Transverse colon (tissue), 4 donors: ENCODE measurements around the gene PMVK. TPM values are rescaled to one million over a fixed set of nuclear protein-coding genes. Genes with fewer than 3 reads are reported as not detected.

ENCODE experiments used
- DNase-seq: peaks from one replicate; pipeline ENCODE4 v3.0.0-alpha.2; 2019
- H3K27ac ChIP-seq, 4 donors: fragments of 200-600 bp; sonication (generic); 2 replicates each; pipeline ENCODE4 v1.5.1; 2016 to 2018; ENCODE audit warnings: inconsistent platforms in 4 of 4
- H3K27me3 ChIP-seq: fragments of 200-600 bp; sonication (generic); 2 replicates; pipeline ENCODE4 v1.5.1; 2017; ENCODE audit warnings: inconsistent platforms
- H3K36me3 ChIP-seq, 4 donors: fragments of 200-600 bp; sonication (generic); 2 replicates each; pipeline ENCODE4 v1.5.1; 2017 to 2019; ENCODE audit warnings: inconsistent platforms in 4 of 4
- H3K4me1 ChIP-seq, 4 donors: fragments of 200-600 bp; sonication (generic); 2 replicates each; pipeline ENCODE4 v1.5.1; 2017 to 2020; ENCODE audit warnings: inconsistent platforms in 4 of 4
- H3K4me3 ChIP-seq, 4 donors: fragments of 200-600 bp; sonication (generic); 1 replicate in 1 of 4; 2 replicates in 3 of 4; pipeline versions ENCODE4 v1.5.1 to v1.6.1; 2017 to 2019; ENCODE audit warnings: inconsistent platforms in 4 of 4
- H3K9me3 ChIP-seq, 2 donors: fragments of 200-600 bp; sonication (generic); 2 replicates each; pipeline ENCODE4 v1.5.1; 2017 to 2019; ENCODE audit warnings: inconsistent platforms in 2 of 2
- EP300 ChIP-seq: sonication (generic); formaldehyde crosslinking; IDR thresholded peaks from one replicate; pipeline ENCODE4 v1.6.1; 2017; ENCODE audit warnings: antibody characterized with exemption, low read depth
- POLR2A ChIP-seq: fragments of 450-650 bp; IDR thresholded peaks from one replicate; pipeline ENCODE4 v1.6.1; 2016; ENCODE audit warnings: antibody characterized with exemption, mild to moderate bottlenecking, moderate library complexity
- POLR2AphosphoS5 ChIP-seq, 3 donors: sonication (generic); formaldehyde crosslinking; IDR thresholded peaks; one replicate each; pipeline ENCODE4 v1.6.1; 2016; ENCODE audit warnings: antibody characterized with exemption in 3 of 3
- WGBS, 2 donors: methylation state at CpG; one replicate each; pipeline ENCODE4 v1.1.5; 2018; ENCODE audit warnings: low coverage in 1 of 2; 5-methylcytosine and 5-hydroxymethylcytosine counted together
- in situ Hi-C, 4 donors: fragments of 200-750 bp; cut with MboI; loops; one replicate each; pipeline versions ENCODE4 v1.15.0 to v1.15.1; 2017; ENCODE audit warnings: low sequenced_read_pairs in 3 of 4, low pct_ligation_motif_present in 1 of 4, low pct_unique_long_range_greater_than_20kb in 1 of 4
- intact Hi-C: fragments of 100-400 bp; cut with DNase I; formaldehyde crosslinking; loops from one replicate; pipeline ENCODE4 v1.15.1; 2023; ENCODE audit warnings: low total_unique reads
- total RNA-seq, 4 donors: library from RNA; depleted of rRNA; stranded (reverse); fragments of >200 nt; gene quantifications; one replicate each; pipeline ENCODE4 v1.1.0, GENCODE V29; 2016
- TF ChIP-seq, protein P1 (sequence below), 5 experiments: fragments of 200-600 bp in 3 of 5; fragments of 450-650 bp in 2 of 5; sonication (generic) in 3 of 5; IDR thresholded peaks; 1 replicate in 2 of 5; 2 replicates in 3 of 5; pipeline ENCODE4 v1.5.1; 2016 to 2017; ENCODE audit warnings: antibody characterized with exemption in 5 of 5, inconsistent platforms in 3 of 5, mild to moderate bottlenecking in 2 of 5, moderate library complexity in 1 of 5

PMVK gene
- total RNA-seq, 4 donors from 2014 or later, result 6.0 to 19.9 (median 13.1) TPM

- 0% methylated on average over 6 to 18 of the region's 18 CpGs for WGBS, 2 donors
- H3K27ac ChIP-seq, result peak within 1 kb of the TSS; percentile 84 to 94 (median 92)
- peak within 1 kb of the TSS; percentile 38 to 71 (median 65) for H3K4me3 ChIP-seq
- peaks cover 0 to 11% (median 0%) of the 10 kb centered on the region in 4 donors for H3K36me3 ChIP-seq
- no peaks in the 10 kb centered on the region for H3K9me3 ChIP-seq
- H3K27me3 ChIP-seq, result no peaks in the 10 kb centered on the region
- TF ChIP-seq, protein P1, sequence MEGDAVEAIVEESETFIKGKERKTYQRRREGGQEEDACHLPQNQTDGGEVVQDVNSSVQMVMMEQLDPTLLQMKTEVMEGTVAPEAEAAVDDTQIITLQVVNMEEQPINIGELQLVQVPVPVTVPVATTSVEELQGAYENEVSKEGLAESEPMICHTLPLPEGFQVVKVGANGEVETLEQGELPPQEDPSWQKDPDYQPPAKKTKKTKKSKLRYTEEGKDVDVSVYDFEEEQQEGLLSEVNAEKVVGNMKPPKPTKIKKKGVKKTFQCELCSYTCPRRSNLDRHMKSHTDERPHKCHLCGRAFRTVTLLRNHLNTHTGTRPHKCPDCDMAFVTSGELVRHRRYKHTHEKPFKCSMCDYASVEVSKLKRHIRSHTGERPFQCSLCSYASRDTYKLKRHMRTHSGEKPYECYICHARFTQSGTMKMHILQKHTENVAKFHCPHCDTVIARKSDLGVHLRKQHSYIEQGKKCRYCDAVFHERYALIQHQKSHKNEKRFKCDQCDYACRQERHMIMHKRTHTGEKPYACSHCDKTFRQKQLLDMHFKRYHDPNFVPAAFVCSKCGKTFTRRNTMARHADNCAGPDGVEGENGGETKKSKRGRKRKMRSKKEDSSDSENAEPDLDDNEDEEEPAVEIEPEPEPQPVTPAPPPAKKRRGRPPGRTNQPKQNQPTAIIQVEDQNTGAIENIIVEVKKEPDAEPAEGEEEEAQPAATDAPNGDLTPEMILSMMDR (IDR thresholded peaks at IDR 0.05), result peak in 1 of 5 experiments; percentile 3
- TF ChIP-seq POLR2AphosphoS5 (IDR thresholded peaks at IDR 0.05) (peak; percentile 62 to 78 (median 71)), POLR2A (peak; percentile 61), EP300 (no peak)
- in situ Hi-C loops, result loop anchor here in 3 of 4 donors (25.0 kb wide), 1 partner anchor 106 kb away; the partner anchor contains the start of genes ADAM15 (in 3 of the 3) and EFNA4 (in 3 of the 3)
- intact Hi-C loops, result no loop called here
- DNase-seq, result peak; percentile 86
- peaks cover 24 to 67% (median 48%) of the 10 kb centered on the region in 4 donors for H3K4me1 ChIP-seq
Measured at GRCh38 chr1:154955718-154956543, 19.4 kb upstream of the PMVK start, which contains the start of gene PBXIP1. Gene PBXIP1, minus strand, starts transcription at chr1:154956099. Its CDS starts 2,378 bp downstream, at chr1:154953721.

- intact Hi-C loops, result no loop called here
- DNase-seq, result peak; percentile 82
- H3K9me3 ChIP-seq, result no peaks in the 10 kb centered on the region
- H3K36me3 ChIP-seq, result peaks cover 0 to 11% (median 0%) of the 10 kb centered on the region in 4 donors
- H3K4me1 ChIP-seq, result peaks cover 24 to 60% (median 42%) of the 10 kb centered on the region in 4 donors
- in situ Hi-C loops, result loop anchor here in 3 of 4 donors (25.0 kb wide), 1 partner anchor 107 kb away; the partner anchor contains the start of genes ADAM15 (in 3 of the 3) and EFNA4 (in 3 of the 3)
- WGBS, 2 donors, result 0 to 6% methylated on average over 1 to 4 of the region's 4 CpGs
- peak overlapping the region; percentile 38 to 71 (median 65) for H3K4me3 ChIP-seq
- no peaks in the 10 kb centered on the region for H3K27me3 ChIP-seq
- peak overlapping the region; percentile 84 to 94 (median 92) for H3K27ac ChIP-seq
- TF ChIP-seq POLR2AphosphoS5 (IDR thresholded peaks at IDR 0.05), result peak in 1 of 3 donors; percentile 37
- no peak for TF ChIP-seq EP300
Measured at GRCh38 chr1:154955039-154955717, 18.7 kb upstream of the PMVK start.

- peaks cover 0 to 11% (median 0%) of the 10 kb centered on the region in 4 donors for H3K36me3 ChIP-seq
- DNase-seq, result no peak
- 73 to 78% methylated on average over 2 to 3 of the region's 3 CpGs for WGBS, 2 donors
- peaks cover 24 to 55% (median 41%) of the 10 kb centered on the region in 4 donors for H3K4me1 ChIP-seq
- in situ Hi-C loops (loop anchor here in 3 of 4 donors (25.0 kb wide), 1 partner anchor 108 kb away; the partner anchor contains the start of genes ADAM15 (in 3 of the 3) and EFNA4 (in 3 of the 3)), intact Hi-C loops (no loop called here)
- no peaks in the 10 kb centered on the region for H3K9me3 ChIP-seq
- H3K27me3 ChIP-seq, result no peaks in the 10 kb centered on the region
- H3K27ac ChIP-seq, result peak overlapping the region; percentile 84 to 94 (median 92)
- TF ChIP-seq, protein P1 (IDR thresholded peaks at IDR 0.05), result no peak
- no peak for TF ChIP-seq POLR2AphosphoS5 (IDR thresholded peaks at IDR 0.05)
- TF ChIP-seq EP300, result no peak
- TF ChIP-seq POLR2A, result no peak
- peak overlapping the region in 2 of 4 donors; percentile 65 to 71 for H3K4me3 ChIP-seq
Measured at GRCh38 chr1:154954541-154954940, 18.0 kb upstream of the PMVK start.

DNA sequence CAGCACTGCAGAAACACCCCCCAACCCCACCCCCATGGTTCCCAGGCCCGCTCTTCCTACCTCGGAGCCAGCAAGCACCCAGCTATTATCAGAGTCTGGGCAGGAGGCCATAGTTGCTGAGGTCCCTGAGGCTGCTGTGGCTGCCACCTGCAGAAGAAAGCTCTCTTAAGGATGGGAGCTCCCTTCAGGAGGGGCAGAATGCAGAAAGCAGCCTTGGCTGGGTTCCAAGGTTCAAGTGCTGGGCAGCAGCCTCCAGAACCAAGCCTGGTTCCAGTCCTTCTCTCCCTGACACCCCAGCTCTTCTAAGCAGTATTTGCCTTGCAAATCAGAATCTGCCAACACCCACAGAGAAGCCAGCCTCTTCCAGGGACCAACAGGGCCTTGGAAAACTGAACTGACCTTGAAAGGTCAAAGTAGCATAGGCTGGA is 17.1 kb upstream of the PMVK start:
- peak overlapping the region in 1 of 4 donors; percentile 22 for H3K4me3 ChIP-seq

More for the DNA sequence above, 17.1 kb upstream of the PMVK start:
- no peak for DNase-seq
- Histone ChIP-seq H3K27ac (peak overlapping the region in 2 of 4 donors; percentile 92 to 94), H3K9me3 (no peaks in the 10 kb centered on the region), H3K4me1 (peaks cover 24 to 54% (median 39%) of the 10 kb centered on the region in 4 donors), H3K27me3 (no peaks in the 10 kb centered on the region), H3K36me3 (peaks cover 0 to 6% (median 0%) of the 10 kb centered on the region in 4 donors)
- in situ Hi-C loops, result loop anchor here in 3 of 4 donors (25.0 kb wide), 1 partner anchor 109 kb away; the partner anchor contains the start of genes ADAM15 (in 3 of the 3) and EFNA4 (in 3 of the 3)
- WGBS, 2 donors, result 82% methylated on average over 2 of the region's 2 CpGs; no CpG with 5 or more reads in 1 of the 2 donors
- TF ChIP-seq POLR2AphosphoS5 (IDR thresholded peaks at IDR 0.05), result no peak
- TF ChIP-seq, protein P1 (IDR thresholded peaks at IDR 0.05), result no peak
- no peak for TF ChIP-seq EP300
- no peak for TF ChIP-seq POLR2A
- intact Hi-C loops, result no loop called here
